ENCODE data around the gene PPAN.

The PPAN gene

GRCh38 chr19:10076535-10076934 lies 29.6 kb upstream of the PPAN start:
- no peak for DNase-seq (ENCODE audit: low read depth, low spot score)
- TF ChIP-seq CTCF (IDR thresholded peaks at IDR 0.05; ENCODE audit: low read depth, low read length): no peak
- in situ Hi-C loops (cut with HindIII; ENCODE audit: low sequenced_read_pairs): no loop called here
- H3K4me3 ChIP-seq (ENCODE audit: low read depth, low read length): no peak overlapping the region

GRCh38 chr19:10078329-10078728 lies 27.8 kb upstream of the PPAN start:
- no peak for TF ChIP-seq CTCF (IDR thresholded peaks at IDR 0.05; ENCODE audit: low read depth, low read length)
- in situ Hi-C loops (cut with HindIII; ENCODE audit: low sequenced_read_pairs): no loop called here
- no peak overlapping the region for H3K4me3 ChIP-seq (ENCODE audit: low read depth, low read length)
- DNase-seq (ENCODE audit: low read depth, low spot score): no peak

GRCh38 chr19:10079031-10079453 lies 27.1 kb upstream of the PPAN start:
- TF ChIP-seq CTCF (IDR thresholded peaks at IDR 0.05; ENCODE audit: low read depth, low read length): no peak
- H3K4me3 ChIP-seq (ENCODE audit: low read depth, low read length): no peak overlapping the region
- in situ Hi-C loops (cut with HindIII; ENCODE audit: low sequenced_read_pairs): no loop called here
- no peak for DNase-seq (ENCODE audit: low read depth, low spot score)

GRCh38 chr19:10083911-10084310 lies 22.3 kb upstream of the PPAN start:
- no peak for TF ChIP-seq CTCF (IDR thresholded peaks at IDR 0.05; ENCODE audit: low read depth, low read length)

GRCh38 chr19:10084803-10085202 lies 21.4 kb upstream of the PPAN start:
- no peak overlapping the region for H3K4me3 ChIP-seq (ENCODE audit: low read depth, low read length)
- no peak for DNase-seq (ENCODE audit: low read depth, low spot score)
- no peak for TF ChIP-seq CTCF (IDR thresholded peaks at IDR 0.05; ENCODE audit: low read depth, low read length)
- in situ Hi-C loops (cut with HindIII; ENCODE audit: low sequenced_read_pairs): no loop called here

More at GRCh38 chr19:10083911-10084310, 22.3 kb upstream of the PPAN start:
- H3K4me3 ChIP-seq (ENCODE audit: low read depth, low read length): no peak overlapping the region
- DNase-seq (ENCODE audit: low read depth, low spot score): no peak
- in situ Hi-C loops (cut with HindIII; ENCODE audit: low sequenced_read_pairs): no loop called here

- DNase-seq (ENCODE audit: low read depth, low spot score): peak; percentile 43
- in situ Hi-C loops (cut with HindIII; ENCODE audit: low sequenced_read_pairs): no loop called here
These were observed 20.2 kb upstream of the PPAN start, which contains the start of gene SHFL for GRCh38 chr19:10085641-10086590. TSS of gene SHFL (plus strand) at chr19:10086317. CDS start at chr19:10086428, 111 bp downstream.

More at GRCh38 chr19:10085641-10086590, 20.2 kb upstream of the PPAN start, which contains the start of gene SHFL:
- TF ChIP-seq CTCF (IDR thresholded peaks at IDR 0.05; ENCODE audit: low read depth, low read length): no peak
- H3K4me3 ChIP-seq (ENCODE audit: low read depth, low read length): peak within 1 kb of the TSS; percentile 94
